NCI-H748 (cell line): Measurements from ENCODE around the gene GASK1A.
"Not testable (repeated sequence)": the region's sequence is repeated elsewhere in the genome, so short reads cannot be mapped to it uniquely, and the experiment has no call there.

ENCODE experiments used
- DNase-seq: peaks from one replicate; lab custom pipeline; 2025; ENCODE audit not compliant: unreplicated experiment; lab: John Stamatoyannopoulos, UW

GASK1A gene

DNA sequence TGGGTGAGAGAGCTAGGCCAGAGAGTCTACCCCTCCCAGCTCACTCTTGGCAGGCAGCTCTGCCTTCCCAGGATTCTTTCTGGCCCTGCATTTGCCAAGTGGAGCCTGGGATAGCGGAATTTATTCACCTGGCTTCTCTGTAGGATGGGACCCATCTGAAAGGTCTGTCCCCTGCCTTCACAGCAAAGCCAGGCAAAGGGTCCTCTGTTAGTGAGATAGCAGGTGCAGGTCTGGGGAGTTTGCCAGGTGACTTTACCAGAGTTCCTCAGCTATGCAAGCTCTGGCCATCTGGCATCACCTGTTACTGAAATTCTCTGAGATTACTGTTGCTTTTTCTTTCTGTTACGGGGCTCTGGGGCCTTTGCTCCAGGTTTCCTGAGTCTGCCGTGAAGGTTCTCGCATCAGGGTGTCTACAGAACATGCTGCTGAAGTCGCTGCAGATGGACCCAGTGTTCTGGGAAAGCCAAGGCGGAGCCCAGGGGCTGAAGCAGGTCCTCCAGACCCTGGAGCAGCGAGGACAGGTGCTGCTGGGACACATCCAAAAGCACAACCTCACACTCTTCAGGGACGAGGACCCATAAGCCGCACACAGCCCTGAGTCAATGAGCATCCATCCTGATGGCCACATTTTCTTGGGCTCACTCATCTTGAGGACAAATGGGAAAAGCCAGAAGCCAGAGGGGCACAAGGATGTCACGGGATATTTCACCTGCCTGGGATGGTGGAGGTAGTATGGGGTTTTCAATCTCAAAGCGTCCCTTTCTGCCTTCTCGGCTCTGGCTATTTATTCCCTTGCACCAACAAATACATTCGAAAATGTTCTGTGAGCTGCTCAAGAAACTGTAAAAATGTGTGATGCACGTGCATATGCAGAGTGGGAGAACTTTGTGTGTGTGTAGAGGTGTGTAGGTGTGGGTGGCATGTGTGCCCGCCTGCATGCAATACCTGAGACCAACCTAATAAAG, 77.0 kb downstream of the GASK1A start:
- no peak for DNase-seq

- DNase-seq = no peak
Measured at GRCh38 chr3:43059456-43059855, 80.3 kb downstream of the GASK1A start.

GRCh38 chr3:43061101-43061895, 82.2 kb downstream of the GASK1A start:
- DNase-seq = no peak

DNA sequence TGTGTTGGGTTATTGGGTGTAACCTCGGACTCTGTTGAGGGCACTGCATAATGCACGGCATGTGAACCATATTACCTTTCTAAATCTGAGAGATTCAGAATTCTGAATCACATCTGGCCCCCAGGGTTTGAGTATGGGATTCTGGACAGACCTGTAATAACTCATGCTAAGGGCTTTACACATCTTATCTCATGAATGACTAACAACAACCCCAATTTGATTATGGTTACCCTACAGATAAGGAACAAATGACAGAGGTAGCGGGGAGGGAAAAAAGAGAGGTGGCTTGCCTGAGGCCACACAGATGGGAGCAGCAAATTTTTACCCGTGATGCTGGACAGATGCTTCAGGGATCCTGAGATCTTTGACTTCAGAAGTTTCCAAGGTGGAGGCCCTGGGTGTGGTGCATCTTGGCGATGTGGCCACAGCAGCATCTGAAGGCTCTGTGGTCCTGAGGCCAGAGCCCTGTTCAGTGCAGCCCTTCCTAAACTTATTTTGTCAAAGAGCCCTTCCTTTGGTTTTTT, 83.0 kb downstream of the GASK1A start:
- DNase-seq = no peak

- DNase-seq = no peak
Measured at GRCh38 chr3:43062564-43063040, 83.5 kb downstream of the GASK1A start.

DNA sequence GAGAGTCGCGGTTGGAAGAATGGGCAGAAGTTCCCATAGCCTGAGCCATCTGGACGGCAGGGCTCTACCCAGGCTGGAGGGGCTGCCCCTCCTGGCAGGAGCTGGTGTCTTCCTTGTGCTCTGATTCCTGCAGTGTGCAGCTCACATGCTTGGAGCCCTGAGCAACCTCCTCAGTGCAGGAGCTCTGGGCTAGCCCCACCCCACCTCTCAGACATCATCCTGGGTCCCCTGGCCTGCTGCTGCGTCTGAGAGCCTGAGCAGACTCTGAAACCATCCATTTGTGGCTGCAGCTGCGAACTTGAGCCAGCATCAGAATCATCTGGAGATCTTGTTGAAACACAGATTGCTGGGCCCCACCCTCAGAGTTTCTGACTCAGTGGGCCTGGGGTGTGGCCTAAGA, 84.0 kb downstream of the GASK1A start:
- no peak for DNase-seq

- DNase-seq = not testable (repeated sequence)
Measured at GRCh38 chr3:43070670-43071069, 91.6 kb downstream of the GASK1A start.

DNA sequence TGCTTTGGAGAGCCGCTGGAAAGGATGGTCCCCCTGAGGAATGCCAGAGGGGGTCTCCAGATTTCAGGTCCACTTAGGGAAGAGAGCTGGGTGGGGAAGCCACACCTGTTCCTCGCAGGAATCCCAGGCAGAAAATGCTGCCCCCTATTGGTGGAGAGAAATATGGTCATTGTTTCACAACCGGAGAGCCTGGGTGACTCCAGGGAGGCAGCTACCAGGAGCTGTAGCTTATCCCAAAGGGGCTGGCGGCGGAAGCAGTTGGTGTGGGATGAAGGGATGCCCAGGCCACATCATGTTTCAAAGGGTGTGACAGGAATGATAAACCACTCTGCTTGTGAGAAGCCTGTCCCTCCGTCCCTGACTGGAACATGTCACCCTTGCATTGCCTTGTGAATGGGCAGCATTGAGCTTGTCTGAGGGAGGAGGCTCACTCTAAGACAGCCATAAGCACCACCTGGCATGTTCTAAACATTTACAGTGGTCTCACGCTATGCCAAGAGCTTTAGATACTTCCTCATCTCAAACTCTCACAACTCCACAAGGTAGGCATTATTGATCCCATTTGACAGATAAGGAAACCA, 92.3 kb downstream of the GASK1A start:
- DNase-seq = no peak

DNA sequence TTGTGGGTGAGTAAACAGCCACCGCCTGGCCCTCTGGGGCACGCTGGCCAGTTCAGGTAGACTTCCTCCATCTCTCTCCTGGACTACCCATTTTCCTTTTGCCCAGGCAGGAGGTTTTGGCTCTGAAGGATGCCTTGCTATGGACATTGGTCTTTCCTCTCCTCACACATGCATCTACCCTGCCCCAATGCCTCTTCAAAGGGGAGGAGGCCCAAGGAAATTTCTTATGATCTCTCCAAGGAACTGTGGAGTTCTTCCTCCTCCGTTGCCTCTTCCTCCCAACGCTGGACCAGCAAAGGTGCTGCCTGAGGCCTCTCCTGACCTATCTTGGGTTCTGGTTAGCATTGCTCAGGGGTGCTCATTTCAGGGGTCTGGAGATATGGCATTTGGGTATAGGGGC, 93.2 kb downstream of the GASK1A start:
- DNase-seq = no peak

- no peak for DNase-seq
Measured at GRCh38 chr3:43073116-43073835, 94.2 kb downstream of the GASK1A start.

GRCh38 chr3:43073836-43074220, 94.7 kb downstream of the GASK1A start:
- no peak for DNase-seq

- DNase-seq = no peak
Measured at GRCh38 chr3:43074482-43074881, 95.4 kb downstream of the GASK1A start.

- no peak for DNase-seq
Measured at GRCh38 chr3:43074901-43075689, 96.0 kb downstream of the GASK1A start.

DNA sequence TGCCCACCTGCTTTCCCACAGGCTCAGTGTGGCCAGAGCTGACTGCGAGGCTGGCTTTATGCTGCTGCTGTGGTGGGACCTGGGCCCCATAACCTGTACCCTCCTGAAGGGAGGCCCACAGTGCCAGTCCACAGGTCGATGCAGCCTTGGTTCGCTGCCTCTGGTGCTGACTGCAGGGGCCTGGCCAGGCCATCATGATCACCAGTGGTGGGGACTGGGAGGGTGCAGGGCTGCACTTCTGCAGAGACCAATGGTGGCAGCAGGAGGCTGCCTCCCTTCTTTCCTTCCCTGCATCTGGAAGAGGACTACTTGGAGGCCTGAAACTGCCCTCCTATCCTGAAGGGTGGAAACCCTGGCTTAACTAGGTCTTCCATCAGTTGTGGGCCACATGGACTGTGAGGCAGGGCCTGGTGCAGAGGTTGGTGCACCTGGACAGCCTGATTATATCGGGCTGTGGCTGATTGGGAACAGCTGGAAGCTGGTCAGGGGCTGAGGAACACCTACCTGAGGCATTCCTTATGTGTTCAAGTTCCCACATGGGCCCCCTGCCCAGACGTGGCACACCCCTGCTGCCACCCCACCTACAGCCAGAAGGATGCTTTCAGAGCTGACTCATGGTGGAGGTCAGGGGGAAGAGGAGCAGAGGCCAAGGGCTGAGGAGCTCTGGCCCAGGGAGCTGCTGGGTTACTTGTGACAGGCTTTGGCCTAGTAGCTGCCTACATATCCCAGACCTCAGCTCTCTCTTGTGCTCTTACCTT, 97.0 kb downstream of the GASK1A start:
- no peak for DNase-seq

GRCh38 chr3:43076857-43077256, 97.7 kb downstream of the GASK1A start:
- no peak for DNase-seq

- no peak for DNase-seq
Measured at GRCh38 chr3:43077261-43077660, 98.2 kb downstream of the GASK1A start.

- no peak for DNase-seq
Measured at GRCh38 chr3:43077707-43078106, 98.6 kb downstream of the GASK1A start.

DNA sequence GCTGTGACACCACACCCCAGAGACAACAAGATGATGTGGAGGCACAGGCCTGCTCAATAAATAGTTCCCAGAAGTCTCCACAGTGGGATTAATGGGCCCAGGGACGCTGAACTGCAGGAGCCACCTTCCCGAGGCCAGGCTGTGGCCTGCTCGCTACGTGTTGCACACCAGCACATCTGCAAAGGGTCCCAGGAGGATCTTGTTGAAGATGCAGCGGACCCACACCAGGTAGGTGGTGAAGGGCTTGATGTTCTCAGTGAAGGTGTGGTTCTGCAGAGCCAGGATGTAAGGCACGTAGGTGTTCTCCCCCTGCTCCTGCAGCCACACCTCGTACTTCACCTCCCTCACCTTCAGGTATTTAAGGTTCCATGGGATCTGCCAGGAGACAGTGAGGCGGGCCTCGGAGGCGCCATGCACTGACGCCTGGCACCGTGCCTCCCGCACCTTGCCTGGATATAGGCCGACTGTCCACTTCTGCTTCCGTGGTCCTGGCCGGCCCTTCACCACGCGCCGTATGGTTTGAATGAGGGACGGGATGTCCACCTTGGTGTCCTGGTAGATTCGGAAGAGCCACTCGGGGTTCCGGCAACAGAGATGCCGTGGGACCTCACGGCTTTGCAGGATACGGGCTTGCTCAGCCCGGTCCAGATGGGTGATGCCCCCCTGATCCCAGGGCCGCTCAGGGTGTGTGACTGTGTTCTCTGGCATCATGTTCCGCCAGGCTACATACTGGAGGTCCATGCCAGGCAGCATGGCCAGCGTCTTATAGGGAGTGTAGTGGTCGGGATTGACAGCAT, 100.6 kb downstream of the GASK1A start:
- no peak for DNase-seq
